Panc1 (cell line): Measurements from ENCODE around the gene IGFBP4.

Source experiments
- CTCF ChIP-seq: fragments of 450-650 bp; IDR thresholded peaks from 2 replicates; pipeline ENCODE4 v1.5.1; 2017; ENCODE audit warnings: mild to moderate bottlenecking
- POLR2AphosphoS5 ChIP-seq: IDR thresholded peaks from 2 replicates; pipeline ENCODE4 v1.6.1; 2012; ENCODE audit warnings: mild to moderate bottlenecking, low read depth, low read length, moderate library complexity

- no peak for TF ChIP-seq CTCF
- no peak for TF ChIP-seq POLR2AphosphoS5
Measured at GRCh38 chr17:40447806-40448205, 4.6 kb downstream of the IGFBP4 start.
